ENCODE data around the gene CELA3A.
"Not testable (repeated sequence)": the region's sequence is repeated elsewhere in the genome, so short reads cannot be mapped to it uniquely, and the experiment has no call there.

GRCh38 chr1:21981253-21981652, 20.2 kb upstream of the CELA3A start:
- TF ChIP-seq E2F6 (IDR thresholded peaks at IDR 0.05; ENCODE audit: borderline replicate concordance, low read depth); RARB (CRISPR knock-in tag; IDR thresholded peaks at IDR 0.05); CTCF (IDR thresholded peaks at IDR 0.05); EP300 (IDR thresholded peaks at IDR 0.05); MAFK (IDR thresholded peaks at IDR 0.05; ENCODE audit: partially characterized antibody); SMC3 (IDR thresholded peaks at IDR 0.05); MAZ (IDR thresholded peaks at IDR 0.05; ENCODE audit: borderline replicate concordance, low read depth, low read length); TP53 (CRISPR knock-in tag; IDR thresholded peaks at IDR 0.05); MYC (IDR thresholded peaks at IDR 0.05; ENCODE audit: borderline replicate concordance, low read length); MAX (IDR thresholded peaks at IDR 0.05); POLR2A (IDR thresholded peaks at IDR 0.05; ENCODE audit: low read length); FOSL2 (IDR thresholded peaks at IDR 0.05); FOSL2 (CRISPR knock-in tag; IDR thresholded peaks at IDR 0.05); RNF2 (IDR thresholded peaks at IDR 0.05; ENCODE audit: borderline replicate concordance, low read depth): not testable (repeated sequence)
